ENCODE results near the gene GBP6.

GBP6 gene

GRCh38 chr1:89383185-89383584 lies 19.3 kb downstream of the GBP6 start:
- in situ Hi-C loops (cut with HindIII; ENCODE audit: low sequenced_read_pairs), result no loop called here
- no peak overlapping the region for H3K4me3 ChIP-seq (ENCODE audit: low read depth, low read length)
- no peak for DNase-seq (ENCODE audit: low read depth)
- TF ChIP-seq CTCF (IDR thresholded peaks at IDR 0.05; ENCODE audit: low read depth, low read length, missing control alignments), result no peak

DNA sequence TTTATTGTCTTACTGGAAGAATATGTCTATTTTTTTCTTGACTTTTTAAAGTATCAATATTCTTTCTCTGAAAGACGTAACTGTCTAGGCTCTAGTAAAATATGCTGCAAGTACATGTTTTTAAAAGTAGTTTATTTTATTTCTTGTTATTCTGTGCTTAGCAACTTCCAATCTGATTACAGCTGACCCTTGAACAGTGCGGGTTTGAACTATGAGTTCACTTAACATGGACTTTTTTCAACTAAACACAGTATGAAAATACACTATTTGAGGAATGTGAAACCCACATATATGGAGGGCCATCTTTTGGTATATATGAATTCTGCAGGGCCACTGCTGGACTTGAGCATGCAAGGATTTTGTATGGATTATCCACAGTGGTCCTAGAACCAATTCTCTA lies 26.8 kb downstream of the GBP6 start:
- in situ Hi-C loops (cut with HindIII; ENCODE audit: low sequenced_read_pairs), result no loop called here
- DNase-seq (ENCODE audit: low read depth), result no peak
- no peak overlapping the region for H3K4me3 ChIP-seq (ENCODE audit: low read depth, low read length)
- TF ChIP-seq CTCF (IDR thresholded peaks at IDR 0.05; ENCODE audit: low read depth, low read length, missing control alignments), result no peak

DNA sequence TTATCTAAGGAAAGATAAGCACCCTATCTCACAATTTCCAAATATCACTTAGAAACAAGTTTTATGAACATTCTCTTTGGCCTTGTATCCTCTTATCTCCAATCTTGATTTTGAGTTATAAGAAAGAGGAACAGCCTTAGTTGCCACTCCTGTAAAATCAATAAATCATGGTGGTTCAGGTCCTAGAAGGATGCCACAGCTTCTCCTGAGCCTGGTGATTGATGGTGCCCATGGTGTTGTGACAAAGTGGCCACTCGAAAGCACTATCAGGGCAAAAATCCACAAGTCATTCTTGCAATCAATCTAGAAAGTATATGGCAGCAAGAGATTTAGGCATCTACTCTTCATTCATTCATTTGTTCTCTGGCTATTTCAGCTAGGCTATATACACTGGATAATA lies 27.8 kb downstream of the GBP6 start:
- TF ChIP-seq CTCF (IDR thresholded peaks at IDR 0.05; ENCODE audit: low read depth, low read length, missing control alignments), result no peak
- in situ Hi-C loops (cut with HindIII; ENCODE audit: low sequenced_read_pairs), result no loop called here
- H3K4me3 ChIP-seq (ENCODE audit: low read depth, low read length), result no peak overlapping the region
- DNase-seq (ENCODE audit: low read depth), result no peak

GRCh38 chr1:89394851-89395250 lies 31.0 kb downstream of the GBP6 start:
- in situ Hi-C loops (cut with HindIII; ENCODE audit: low sequenced_read_pairs), result no loop called here
- no peak for TF ChIP-seq CTCF (IDR thresholded peaks at IDR 0.05; ENCODE audit: low read depth, low read length, missing control alignments)
- no peak overlapping the region for H3K4me3 ChIP-seq (ENCODE audit: low read depth, low read length)
- DNase-seq (ENCODE audit: low read depth), result no peak

GRCh38 chr1:89396902-89397301 lies 33.0 kb downstream of the GBP6 start:
- DNase-seq (ENCODE audit: low read depth), result no peak
- H3K4me3 ChIP-seq (ENCODE audit: low read depth, low read length), result no peak overlapping the region
- TF ChIP-seq CTCF (IDR thresholded peaks at IDR 0.05; ENCODE audit: low read depth, low read length, missing control alignments), result no peak
- in situ Hi-C loops (cut with HindIII; ENCODE audit: low sequenced_read_pairs), result no loop called here

DNA sequence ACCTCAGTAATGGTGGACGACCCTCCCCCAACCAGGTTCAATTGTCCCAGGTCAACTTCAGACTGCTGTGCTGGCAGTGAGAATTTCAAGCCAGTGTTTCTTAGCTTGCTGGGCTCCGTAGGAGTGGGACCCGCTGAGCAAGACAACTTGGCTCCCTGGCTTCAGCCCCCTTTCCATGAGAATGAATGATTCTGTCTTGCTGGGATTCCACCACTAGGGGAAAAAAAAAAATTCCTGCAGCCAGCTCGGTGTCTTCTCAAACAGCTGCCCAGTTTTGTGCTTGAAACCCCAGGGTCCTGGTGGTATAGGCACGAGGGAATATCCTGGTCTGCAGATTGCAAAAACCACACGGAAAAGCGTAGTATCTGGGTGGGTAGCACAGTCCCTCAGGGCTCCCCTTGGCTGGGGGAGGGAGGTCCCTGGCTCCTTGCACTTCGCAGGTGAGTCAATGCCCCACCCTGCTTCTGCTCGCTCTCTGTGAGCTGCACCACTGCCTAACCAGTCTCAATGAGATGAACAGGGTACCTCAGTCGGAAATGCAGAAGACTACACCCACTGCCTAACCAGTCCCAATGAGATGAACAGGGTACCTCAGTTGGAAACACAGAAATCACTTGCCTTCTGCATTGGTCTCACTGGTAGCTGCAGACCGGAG lies 41.5 kb downstream of the GBP6 start:
- H3K4me3 ChIP-seq (ENCODE audit: low read depth, low read length), result no peak overlapping the region

More for the DNA sequence above, 41.5 kb downstream of the GBP6 start:
- DNase-seq (ENCODE audit: low read depth), result no peak
- in situ Hi-C loops (cut with HindIII; ENCODE audit: low sequenced_read_pairs), result no loop called here
- TF ChIP-seq CTCF (IDR thresholded peaks at IDR 0.05; ENCODE audit: low read depth, low read length, missing control alignments), result no peak

Data from astrocyte of the cerebellum (primary cell).